GM12878 (cell line): ENCODE data around the gene GRIN2A. TPM values are rescaled to one million over a fixed set of nuclear protein-coding genes. Genes with fewer than 3 reads are reported as not detected.

Source experiments
- HDGF ChIP-seq: fragments of 450-650 bp; IDR thresholded peaks from 2 replicates; pipeline ENCODE4 v1.6.1; 2016; ENCODE audit warnings: antibody characterized with exemption
- KAT2A ChIP-seq: conservative IDR thresholded peaks from 2 replicates; pipeline ENCODE4 v1.6.1; 2011; ENCODE audit warnings: low read depth, low read length; ENCODE audit not compliant: control insufficient read depth
- MLLT1 ChIP-seq: fragments of 450-650 bp; IDR thresholded peaks from 2 replicates; pipeline ENCODE4 v1.6.1; 2016; ENCODE audit warnings: mild to moderate bottlenecking
- PRDM15 ChIP-seq: fragments of 450-650 bp; formaldehyde crosslinking; IDR thresholded peaks from 2 replicates; pipeline ENCODE4 v1.4.0; 2020; ENCODE audit warnings: mild to moderate bottlenecking, moderate library complexity
- RAD21 ChIP-seq: IDR thresholded peaks from 2 replicates; pipeline ENCODE4 v1.6.1; 2011; ENCODE audit warnings: mild to moderate bottlenecking, low read depth, low read length, moderate library complexity; ENCODE audit not compliant: insufficient read depth
- RBBP5 ChIP-seq: fragments of 200-600 bp; sonication (generic); conservative IDR thresholded peaks from 2 replicates; pipeline ENCODE4 v1.6.1; 2016
- SKIL ChIP-seq: fragments of 450-650 bp; IDR thresholded peaks from 2 replicates; pipeline ENCODE4 v1.6.1; 2017; ENCODE audit warnings: mild to moderate bottlenecking, low read depth, inconsistent platforms; ENCODE audit not compliant: poor library complexity, severe bottlenecking
- polyA plus RNA-seq, 11 experiments: library from polyadenylated mRNA; depleted of rRNA in 4 of 11; unstranded in 6 of 11; stranded (reverse) in 5 of 11; fragments of >200 nt; fragmentation: Nextera tagmentation in 4 of 11; fragmentation: Illumina TruSeq in 1 of 11; extraction: Ambion mirVana in 4 of 11; extraction: Trizol in 1 of 11; gene quantifications; 1 replicate in 1 of 11; 2 replicates in 10 of 11; pipeline versions ENCODE4 v1.2.1 to v1.2.3, GENCODE V29; 2011 to 2016; ENCODE audit warnings: inconsistent platforms in 2 of 11, missing spikeins in 2 of 11, low read depth in 1 of 11
- total RNA-seq, 4 experiments: library from RNA; depleted of rRNA in 3 of 4; stranded (reverse); fragments of >200 nt in 3 of 4; fragmentation: Illumina TruSeq in 1 of 4; extraction: Trizol in 1 of 4; gene quantifications; 2 replicates each; pipeline versions ENCODE4 v1.2.1 to v1.2.3, GENCODE V29; 2013 to 2021

GRIN2A gene
- total and polyA plus RNA-seq, 10 of the 15 experiments (the other 5 are each of a cell fraction or from before 2014, with no cell fraction given): 2.4 to 13.3 (median 7.3) TPM

DNA sequence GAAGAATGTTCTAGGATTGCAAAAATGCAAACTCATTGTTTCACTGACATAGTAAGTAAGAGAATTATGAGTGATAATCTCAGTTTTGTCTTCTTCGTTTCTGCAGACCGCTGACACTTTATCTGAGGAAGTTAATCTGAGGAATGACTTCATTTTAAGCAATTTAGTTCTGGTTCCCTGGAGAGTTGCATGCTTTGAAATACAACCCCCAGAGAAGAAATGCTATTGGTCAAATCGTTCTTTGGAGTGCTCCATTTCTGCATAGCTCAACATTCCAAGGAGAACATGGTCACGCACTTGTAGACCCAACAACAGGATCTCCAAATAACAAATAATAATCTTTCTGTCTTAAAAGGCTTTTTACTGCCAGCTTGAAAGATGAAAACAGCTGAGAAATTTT lies 427.1 kb downstream of the GRIN2A start (continued):
- TF ChIP-seq SKIL (no peak), PRDM15 (CRISPR knock-in tag) (no peak), RBBP5 (no peak), HDGF (no peak), MLLT1 (no peak), RAD21 (no peak), KAT2A (no peak)
- TF ChIP-seq, all 136 proteins: peak for 0
